Fibroblast of skin of scalp (primary cell): ENCODE measurements around the gene CCNI.

ENCODE experiments used
- DNase-seq: peaks from one replicate; pipeline ENCODE4 v3.0.0-alpha.2; 2013

The CCNI gene

DNA sequence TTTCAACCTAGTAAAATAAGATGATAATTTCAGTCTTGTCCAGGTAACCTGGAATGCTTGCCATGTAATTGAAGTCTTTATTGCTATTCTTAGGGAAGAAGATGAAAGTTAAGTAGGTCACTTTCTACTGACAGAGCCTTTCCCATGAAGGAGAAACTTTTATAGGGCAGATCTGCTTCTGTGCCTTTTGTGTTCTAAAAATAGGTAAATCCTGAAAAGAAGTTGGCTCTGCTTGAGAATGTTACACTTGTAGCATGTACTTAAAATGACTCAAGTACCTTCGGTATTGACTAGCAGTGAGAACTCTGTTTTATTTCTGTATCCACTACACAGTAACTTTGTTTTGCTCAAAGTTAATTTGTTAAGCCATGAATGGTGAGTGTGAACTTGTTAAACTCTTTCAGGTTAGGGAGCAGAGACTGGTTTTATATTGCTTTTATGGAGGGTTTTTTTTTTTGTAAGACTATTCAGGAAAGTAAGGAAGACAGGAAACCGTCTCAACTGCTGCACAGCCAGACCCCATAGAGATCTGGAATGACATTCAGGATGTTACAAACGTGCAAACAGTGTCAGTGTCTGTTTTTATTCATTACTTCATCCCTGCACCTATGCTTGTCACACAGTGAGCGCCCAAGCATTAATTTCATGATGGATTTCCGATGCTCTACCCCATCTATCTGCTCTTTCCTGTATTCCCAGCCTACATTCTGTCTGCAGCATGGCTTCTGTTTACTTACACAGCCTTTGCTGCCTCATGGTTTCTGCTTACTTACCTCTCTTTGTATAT lies 73.3 kb downstream of the CCNI start:
- no peak for DNase-seq

DNA sequence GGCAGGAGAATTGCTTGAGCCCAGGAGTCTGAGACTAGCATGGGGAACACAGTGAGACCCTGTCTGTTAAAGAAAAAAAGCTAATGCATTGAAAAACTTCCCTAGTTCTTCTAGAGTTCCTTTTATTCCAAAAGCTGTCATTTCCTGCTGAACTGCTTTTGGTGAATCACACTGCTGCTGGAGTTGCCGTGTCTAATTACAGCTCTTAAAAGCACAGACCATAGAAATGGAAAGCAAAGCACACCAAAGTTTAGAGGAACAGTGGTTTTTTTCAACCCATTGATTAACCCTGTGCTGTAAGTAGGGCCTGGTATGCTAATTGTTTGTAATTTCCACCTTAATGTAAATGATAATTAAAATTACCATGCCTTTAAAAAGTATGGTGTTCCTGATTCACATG lies 73.9 kb downstream of the CCNI start:
- peak; percentile 68 for DNase-seq

DNA sequence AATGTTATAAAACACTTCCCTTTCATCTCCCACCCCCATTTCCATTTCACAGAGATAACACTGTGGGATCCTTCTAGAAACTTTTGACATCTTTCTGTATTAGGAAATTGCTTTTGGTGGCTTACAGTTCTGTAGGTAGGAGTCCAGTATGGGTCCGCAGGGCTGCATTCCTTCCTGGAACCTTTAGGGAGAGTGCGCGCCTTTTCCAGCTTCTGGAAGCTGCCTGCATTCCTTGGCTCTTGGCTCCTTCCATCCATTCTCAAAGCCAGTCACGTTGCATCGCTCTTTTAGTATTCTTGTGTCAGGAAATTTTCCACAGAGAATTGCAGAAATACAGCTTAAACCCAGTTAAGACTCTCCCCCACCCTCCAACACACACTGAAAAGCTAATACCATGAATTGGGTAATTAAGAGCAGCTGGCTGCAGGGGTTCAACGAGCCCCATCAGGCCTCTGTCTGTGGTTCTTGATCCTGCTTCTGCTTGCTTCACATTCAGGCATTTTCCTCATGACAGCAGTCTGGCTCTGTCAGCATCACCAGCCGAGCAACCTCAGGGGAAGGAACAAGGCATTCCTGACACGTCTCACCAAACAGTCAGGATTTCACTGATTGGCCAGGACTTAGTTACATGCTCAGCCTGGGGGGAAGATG lies 77.4 kb downstream of the CCNI start:
- DNase-seq, result peak; percentile 95

DNA sequence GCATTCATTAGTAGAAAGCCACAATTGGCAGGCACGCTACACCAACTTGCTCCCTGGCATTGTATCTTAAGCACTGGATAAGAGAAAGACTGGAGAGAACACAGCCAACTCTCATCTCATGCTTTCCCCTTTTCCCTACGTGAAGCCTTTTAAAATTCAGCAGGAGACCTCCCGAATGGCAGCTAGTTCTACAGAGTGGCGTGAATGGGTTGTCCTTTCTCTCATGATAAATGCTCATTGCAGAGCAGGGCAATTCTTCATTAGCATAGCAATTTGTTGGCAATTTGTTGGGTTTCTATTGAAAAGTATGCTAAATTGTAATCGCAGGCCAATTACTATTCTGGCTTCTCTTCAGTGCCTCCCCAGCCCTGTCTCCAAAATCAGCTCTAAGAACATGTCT lies 78.3 kb downstream of the CCNI start:
- no peak for DNase-seq
